Measurements from ENCODE around the gene HIGD2A. TPM values are rescaled to one million over a fixed set of nuclear protein-coding genes. Genes with fewer than 3 reads are reported as not detected.

The HIGD2A gene, protein sequence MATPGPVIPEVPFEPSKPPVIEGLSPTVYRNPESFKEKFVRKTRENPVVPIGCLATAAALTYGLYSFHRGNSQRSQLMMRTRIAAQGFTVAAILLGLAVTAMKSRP
- 31.1 and 42.0 TPM in 2 replicates for total RNA-seq

DNA sequence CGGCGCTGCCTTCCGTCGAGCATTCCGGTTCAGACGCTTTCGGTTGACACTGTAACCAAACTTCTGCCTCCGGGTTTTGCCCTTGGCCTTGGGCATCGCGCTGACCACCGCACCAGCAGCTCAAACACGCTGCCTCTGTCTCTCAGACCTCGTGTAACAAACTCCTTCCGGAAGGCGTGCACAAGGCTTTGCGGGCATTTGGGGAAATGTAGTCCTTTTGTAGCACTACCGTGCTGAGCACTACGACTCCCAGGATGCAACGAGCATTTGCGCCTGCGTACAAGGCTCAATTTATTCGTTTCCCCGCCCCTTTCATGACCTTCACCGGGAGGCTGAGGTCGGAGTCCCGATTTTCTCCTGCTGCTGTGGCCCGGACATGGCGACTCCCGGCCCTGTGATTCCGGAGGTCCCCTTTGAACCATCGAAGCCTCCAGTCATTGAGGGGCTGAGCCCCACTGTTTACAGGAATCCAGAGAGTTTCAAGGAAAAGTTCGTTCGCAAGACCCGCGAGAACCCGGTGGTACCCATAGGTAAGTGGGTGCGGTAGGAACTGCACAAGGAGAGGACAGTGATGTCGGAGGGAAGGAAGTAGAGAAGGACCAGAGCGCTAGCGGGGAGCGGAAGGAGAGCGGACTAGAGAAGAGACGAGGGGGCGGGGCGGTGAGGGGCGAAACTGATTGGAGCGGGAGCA is at the start of gene HIGD2A, which contains the start of gene NOP16:
Gene HIGD2A, plus strand, starts transcription at position 308 of the 691 bp plus-strand sequence. Its CDS starts 69 bp downstream, at position 377.
Gene NOP16, minus strand, starts transcription at position 155 of the 691 bp plus-strand sequence. Its CDS starts 59 bp downstream, at position 96.

DNA sequence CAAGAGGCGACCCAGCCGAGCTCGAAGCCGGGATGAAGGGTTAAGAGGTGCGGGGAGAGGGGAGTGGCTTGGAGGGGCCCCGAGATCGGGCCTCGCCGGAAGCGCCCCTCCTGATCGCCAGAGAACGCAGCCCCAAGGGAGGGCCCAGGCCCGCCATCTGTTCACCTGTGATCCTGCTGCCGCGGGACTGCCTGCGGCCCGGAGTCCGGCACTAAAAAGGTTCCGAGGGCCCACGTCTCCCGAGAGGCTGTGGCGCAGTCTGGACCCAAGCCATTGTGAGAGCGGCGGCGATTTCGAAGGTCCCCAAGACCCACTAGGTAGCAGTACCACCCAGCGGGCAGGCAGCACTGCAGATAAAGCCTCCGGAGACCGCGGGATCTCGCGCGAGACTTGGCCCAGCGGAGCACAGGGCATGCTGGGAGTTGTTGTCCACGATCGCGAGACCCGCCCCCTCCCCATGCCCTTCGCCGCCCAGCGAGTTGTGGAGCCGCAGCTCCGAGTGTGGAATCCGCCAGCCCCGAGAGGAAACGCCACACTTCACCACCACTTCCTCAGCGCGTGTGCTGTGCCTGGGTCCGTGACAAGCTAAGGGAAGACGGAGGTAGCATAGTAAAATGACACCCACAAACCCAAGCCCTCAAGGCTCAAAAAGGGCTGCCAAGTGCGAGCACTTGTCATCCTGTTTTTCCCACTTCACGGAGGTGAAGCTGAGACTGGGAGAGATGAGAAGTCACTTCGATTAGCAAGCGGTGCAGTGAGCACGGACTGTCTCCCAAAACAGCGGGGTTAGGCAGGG is 26.9 kb upstream of the HIGD2A start, which contains the start of gene KIAA1191:
Gene KIAA1191, minus strand, starts transcription at position 328 of the 796 bp plus-strand sequence. CDS start 2,256 bp downstream, outside the sequence.

DNA sequence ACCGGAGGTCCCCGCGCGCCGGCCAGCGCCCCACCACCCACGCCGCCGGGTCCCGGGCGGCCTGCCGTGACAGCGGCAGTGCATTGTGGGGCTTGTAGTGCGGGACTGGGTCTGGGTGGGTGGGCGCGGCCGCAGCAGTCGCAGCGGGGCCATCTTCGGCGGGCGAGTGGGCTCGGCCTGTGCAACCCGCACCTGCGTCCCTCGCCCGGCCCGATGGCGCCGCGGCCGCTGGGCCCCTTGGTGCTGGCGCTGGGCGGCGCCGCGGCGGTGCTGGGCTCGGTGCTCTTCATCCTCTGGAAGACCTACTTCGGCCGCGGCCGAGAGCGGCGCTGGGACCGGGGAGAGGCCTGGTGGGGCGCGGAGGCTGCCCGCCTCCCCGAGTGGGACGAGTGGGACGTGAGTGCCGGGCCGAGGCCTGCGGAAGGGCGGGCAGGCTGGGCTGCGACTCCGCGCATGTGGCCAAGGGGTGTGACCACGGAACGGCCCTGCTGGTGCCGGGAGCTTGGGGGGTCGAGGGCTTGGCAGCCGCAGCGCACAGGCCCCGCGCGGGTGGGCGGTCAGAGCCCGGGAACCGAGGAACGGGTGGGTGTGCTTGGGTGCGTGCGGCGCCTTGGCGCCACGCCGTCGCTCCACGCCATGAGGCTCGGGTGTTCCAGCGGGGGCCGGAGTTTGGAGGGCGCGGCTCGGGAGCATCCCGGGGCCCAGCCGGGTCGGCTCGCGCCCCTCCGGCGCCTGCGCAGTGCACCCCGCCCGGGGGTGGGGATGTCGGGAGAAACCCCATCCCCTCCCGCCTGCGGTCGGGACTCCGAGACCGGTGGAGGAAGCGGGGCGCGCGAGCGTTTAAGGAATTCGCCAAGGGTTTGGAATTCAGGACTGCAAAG is 23.0 kb upstream of the HIGD2A start, which contains the start of gene ARL10:
Gene ARL10, plus strand, starts transcription at position 137 of the 881 bp plus-strand sequence. Its CDS starts 77 bp downstream, at position 214.

DNA sequence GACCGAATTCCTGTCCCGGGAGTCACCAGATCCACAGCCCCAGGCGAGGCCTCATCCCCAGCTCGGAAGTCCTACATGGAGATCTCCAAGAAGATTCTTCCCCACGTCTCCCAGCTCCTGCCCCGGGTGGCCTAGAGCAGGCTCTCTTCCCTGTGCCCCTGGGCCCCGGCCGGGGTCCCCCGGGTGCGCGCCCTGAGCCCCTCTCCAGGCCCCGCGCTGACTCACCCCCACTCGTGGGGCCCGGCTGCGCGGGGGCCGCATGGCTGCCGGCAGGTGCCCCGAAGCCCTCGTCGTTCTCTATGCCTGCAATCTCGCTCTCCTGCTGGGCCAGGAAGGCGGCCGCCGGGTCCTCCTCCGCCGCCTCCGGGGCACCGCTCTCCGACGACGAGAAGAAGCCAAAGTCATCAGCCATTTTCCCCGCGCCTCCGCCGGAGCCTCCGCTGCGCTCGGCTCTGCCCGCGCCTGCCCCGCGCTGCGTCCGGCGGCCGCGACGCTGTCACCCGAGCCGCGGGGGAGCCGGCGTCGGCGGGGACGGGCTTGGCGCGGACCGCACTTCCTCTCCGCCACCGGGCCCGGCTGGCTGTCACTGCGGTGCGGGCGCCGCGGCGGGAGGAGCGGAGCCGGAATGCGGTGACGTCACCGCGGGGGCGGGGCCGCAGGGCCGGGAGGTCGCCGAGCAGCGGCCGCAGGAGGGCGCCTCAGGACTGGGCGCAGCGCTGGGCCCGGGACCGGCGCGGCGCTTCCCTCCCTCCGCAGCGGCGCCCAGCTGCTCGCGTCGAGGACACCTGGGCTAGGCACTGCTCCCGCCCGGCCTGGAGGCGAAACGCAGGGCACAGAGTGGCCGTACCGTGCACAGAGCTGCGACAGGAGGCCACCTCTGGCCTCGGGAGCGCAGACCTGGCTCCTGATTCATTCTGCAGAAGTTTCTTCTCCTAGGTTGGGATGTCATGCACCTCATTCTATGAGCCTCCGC is 27.7 kb downstream of the HIGD2A start, which contains the start of gene CLTB:
Gene CLTB, minus strand, starts transcription at position 588 of the 973 bp plus-strand sequence. Its CDS starts 176 bp downstream, at position 412.

Other genes with a start within 250 kb of the HIGD2A start
- 2.9 and 4.7 TPM in 2 replicates for gene SIMC1, start 150.3 kb upstream of the HIGD2A start, total RNA-seq
- 85.0 and 89.6 TPM in 2 replicates for gene KIAA1191, start 27.0 kb upstream of the HIGD2A start, total RNA-seq
- 8.4 and 10.7 TPM in 2 replicates for gene ARL10, start 23.3 kb upstream of the HIGD2A start, total RNA-seq
- 17.7 and 24.6 TPM in 2 replicates for gene NOP16, start 153 bp upstream of the HIGD2A start, total RNA-seq
- gene CLTB, start 27.8 kb downstream of the HIGD2A start, total RNA-seq: 124 and 239 TPM in 2 replicates
- gene FAF2, start 59.6 kb downstream of the HIGD2A start, total RNA-seq: 34.9 and 41.3 TPM in 2 replicates
- 5.3 and 5.8 TPM in 2 replicates for gene RNF44, start 148.7 kb downstream of the HIGD2A start, total RNA-seq
- gene CDHR2, start 160.6 kb downstream of the HIGD2A start, total RNA-seq: under 0.01 TPM in 1 of 2 replicates, not detected in the other
- gene GPRIN1, start 221.4 kb downstream of the HIGD2A start, total RNA-seq: 1.9 and 9.6 TPM in 2 replicates
- not detected in 2 replicates for gene SNCB, start 241.8 kb downstream of the HIGD2A start, total RNA-seq
- gene EIF4E1B, start 241.9 kb downstream of the HIGD2A start, total RNA-seq: not detected in 2 replicates

Measured in tracheal epithelial cell (primary cell).